ENCODE results near the gene RPS16.

Gene RPS16

DNA sequence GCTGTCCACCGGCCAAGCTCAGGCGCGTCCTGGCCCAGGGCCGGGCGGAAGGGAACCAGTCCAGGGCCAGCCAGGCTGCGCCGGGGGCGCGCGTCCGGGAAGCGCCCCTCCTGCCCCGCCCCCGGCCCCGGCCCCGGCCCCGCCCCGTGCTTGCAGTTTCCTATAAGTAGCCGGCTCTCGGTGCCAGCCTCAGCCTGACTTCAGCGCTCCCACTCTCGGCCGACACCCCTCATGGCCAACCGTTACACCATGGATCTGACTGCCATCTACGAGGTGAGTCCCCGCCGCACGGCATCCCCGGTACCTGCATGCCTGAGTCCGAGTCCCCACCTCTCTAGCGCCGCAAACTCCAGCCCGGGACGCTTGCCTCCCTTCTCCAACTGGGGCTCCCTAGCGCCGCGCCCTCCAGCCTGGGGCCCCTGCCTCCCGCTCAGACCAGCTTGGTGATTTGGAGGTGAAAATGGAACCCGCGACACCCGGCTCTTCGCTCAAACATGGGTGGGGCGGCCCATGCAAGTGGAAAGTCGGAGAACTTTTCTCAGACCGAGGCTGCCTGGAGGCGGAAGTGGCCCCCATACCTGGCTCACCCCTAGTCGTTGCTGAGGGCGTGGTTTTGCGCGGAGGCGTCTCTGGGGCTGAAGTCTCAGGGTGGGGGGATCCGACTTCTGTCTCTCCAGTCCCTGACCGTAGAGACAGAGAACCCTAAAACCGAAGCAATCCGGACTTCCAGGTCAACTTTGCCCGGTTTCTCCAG lies 28.9 kb downstream of the RPS16 start, which contains the start of gene ZFP36:
Gene ZFP36 (plus strand): TSS at position 192 of the 754 bp plus-strand sequence. CDS start 58 bp downstream, at position 250.
- no peak for DNase-seq (ENCODE audit: low read depth, low spot score)
- H3K27ac ChIP-seq (ENCODE audit: low read length): no peak within 1 kb of the TSS
- H3K27me3 ChIP-seq (ENCODE audit: control insufficient read depth, insufficient read depth, low read length): no peaks in the 10 kb centered on the region
- H3K4me1 ChIP-seq (ENCODE audit: control insufficient read depth, insufficient read depth, low read length): peaks cover 18% of the 10 kb centered on the region
- H3K36me3 ChIP-seq (ENCODE audit: control insufficient read depth, insufficient read depth, low read length): no peaks in the 10 kb centered on the region
- no peaks in the 10 kb centered on the region for H3K9me3 ChIP-seq (ENCODE audit: control insufficient read depth, insufficient read depth, low read length)
- peak within 1 kb of the TSS; percentile 56 for H3K4me3 ChIP-seq (ENCODE audit: low read length)
- WGBS (ENCODE audit: insufficient coverage, insufficient read length): no CpG with 5 or more reads among the region's 56 CpGs

DNA sequence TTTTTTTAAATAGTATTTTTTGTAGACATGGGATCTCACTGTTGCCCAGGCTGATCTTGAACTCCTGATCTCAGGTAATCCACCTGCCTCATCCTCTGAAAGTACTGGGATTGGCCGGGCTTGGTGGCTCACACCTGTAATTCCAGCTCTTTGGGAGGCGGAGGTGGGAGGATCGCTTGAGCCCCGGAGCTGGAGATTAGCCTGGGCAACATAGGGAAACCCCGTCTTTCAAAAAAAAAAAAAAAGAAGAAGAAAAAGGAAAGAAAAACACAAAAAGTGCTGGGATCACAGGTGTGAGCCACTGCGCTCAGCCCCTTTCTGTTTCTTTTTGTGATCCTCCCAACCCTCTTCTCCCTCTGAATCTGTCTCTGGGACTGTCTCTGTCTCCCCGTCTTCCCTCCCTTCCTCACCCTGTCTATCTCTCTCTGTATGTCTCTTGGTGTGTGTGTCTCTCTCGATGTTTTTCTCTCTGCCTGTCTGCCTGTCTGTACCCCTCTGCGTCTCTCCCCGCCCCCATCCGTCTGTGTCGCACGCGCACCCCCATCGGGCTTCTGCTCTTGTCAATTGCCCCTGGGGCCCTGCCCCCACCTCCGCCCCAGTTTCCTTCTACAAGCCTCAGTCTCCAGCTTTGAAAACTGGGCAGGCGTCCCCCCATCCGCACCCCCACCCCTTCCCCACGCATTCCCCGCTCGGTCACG lies 29.6 kb downstream of the RPS16 start:
- Histone ChIP-seq H3K4me1 (ENCODE audit: control insufficient read depth, insufficient read depth, low read length) (peaks cover 15% of the 10 kb centered on the region), H3K27me3 (ENCODE audit: control insufficient read depth, insufficient read depth, low read length) (no peaks in the 10 kb centered on the region), H3K9me3 (ENCODE audit: control insufficient read depth, insufficient read depth, low read length) (no peaks in the 10 kb centered on the region), H3K4me3 (ENCODE audit: low read length) (peak overlapping the region; percentile 56; the same call in 1 of the 2 replicates), H3K27ac (ENCODE audit: low read length) (no peak overlapping the region), H3K36me3 (ENCODE audit: control insufficient read depth, insufficient read depth, low read length) (no peaks in the 10 kb centered on the region)
- no peak for DNase-seq (ENCODE audit: low read depth, low spot score)
- WGBS (ENCODE audit: insufficient coverage, insufficient read length): no CpG with 5 or more reads among the region's 22 CpGs

DNA sequence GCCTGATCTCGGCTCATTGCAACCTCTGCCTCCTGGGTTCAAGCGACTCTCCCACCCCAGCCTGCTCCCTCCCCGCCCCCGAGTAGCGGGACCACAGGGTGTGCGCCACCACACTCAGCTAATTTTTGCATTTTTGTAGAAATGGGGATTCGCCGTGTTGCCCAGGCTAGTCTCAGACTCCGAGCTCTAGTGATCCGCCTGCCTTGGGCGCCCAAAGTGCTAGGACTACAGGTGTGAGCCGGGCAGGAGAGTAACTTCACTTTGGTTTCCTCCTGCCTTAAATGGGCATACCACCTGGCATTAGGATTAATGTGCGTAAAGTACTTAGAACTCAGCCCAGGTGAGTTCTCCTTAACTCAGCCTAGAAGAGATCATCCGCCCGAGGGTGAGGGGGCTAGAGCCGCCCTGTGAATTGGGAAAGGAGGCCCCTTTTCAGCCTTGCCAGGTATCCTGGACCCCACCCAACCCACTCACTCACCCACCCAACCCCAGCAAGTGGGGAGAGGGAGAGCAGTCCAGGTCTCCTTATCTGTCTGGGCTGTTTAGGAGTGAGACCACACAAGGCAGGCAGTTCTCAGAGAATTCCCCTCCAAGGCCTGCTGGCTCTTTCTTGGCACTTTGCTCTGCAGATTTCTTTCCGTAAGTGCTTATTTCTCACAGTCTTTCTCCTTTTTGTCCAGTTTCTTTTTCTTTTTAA lies 30.3 kb downstream of the RPS16 start:
- no CpG with 5 or more reads among the region's 17 CpGs for WGBS (ENCODE audit: insufficient coverage, insufficient read length)
- Histone ChIP-seq H3K27ac (ENCODE audit: low read length) (no peak overlapping the region), H3K4me3 (ENCODE audit: low read length) (no peak overlapping the region), H3K36me3 (ENCODE audit: control insufficient read depth, insufficient read depth, low read length) (no peaks in the 10 kb centered on the region), H3K27me3 (ENCODE audit: control insufficient read depth, insufficient read depth, low read length) (no peaks in the 10 kb centered on the region), H3K4me1 (ENCODE audit: control insufficient read depth, insufficient read depth, low read length) (peaks cover 13% of the 10 kb centered on the region), H3K9me3 (ENCODE audit: control insufficient read depth, insufficient read depth, low read length) (no peaks in the 10 kb centered on the region)
- DNase-seq (ENCODE audit: low read depth, low spot score): no peak

DNA sequence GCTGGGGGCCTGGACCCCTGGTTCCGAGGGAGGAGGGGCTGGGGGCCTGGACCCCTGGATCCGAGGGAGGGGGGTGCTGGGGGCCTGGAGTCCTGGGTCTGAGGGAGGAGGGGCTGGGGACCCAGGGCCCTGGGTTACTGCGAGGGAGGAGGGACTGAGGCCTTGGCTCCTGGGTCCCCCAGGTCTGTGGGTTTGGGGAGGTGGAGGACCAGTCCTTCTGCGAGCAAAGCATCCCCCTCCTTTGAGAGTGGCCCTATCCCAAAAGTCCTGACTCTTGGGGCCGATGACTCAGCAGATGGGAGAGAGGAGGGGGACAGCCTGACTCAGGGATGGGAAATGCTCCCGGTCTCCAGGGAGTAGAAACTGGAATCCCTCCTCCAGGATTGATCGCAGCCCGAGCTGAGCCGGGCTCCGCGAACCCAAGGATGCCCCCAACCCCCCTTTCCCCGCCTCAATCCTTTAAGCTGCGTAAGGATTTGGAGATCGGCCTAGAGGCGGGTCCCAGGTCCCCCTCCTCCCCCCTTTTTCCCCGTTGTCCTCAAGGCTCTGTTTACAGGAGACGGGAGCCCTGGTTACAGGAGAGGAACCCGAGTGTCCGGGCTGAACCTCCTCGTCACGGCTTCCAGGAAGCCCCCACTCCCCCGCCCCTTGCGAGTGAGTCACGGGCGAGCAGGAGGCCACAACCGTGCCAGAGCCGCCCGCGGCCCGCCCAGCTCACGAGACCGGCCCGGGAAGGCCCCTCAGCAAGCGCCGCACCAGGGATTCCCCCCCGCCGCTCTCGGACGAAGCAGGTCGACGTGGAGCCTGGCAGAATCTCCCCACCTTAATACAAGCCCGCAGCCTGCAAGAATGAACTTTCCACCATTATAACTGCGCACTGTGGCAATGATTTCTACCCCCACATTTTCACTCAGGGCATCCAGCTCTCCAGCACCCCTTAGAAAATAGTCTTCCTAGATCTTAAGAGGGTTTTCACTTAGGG lies 32.1 kb downstream of the RPS16 start:
- Histone ChIP-seq H3K27me3 (ENCODE audit: control insufficient read depth, insufficient read depth, low read length) (no peaks in the 10 kb centered on the region), H3K27ac (ENCODE audit: low read length) (peak overlapping the region; percentile 35), H3K4me3 (ENCODE audit: low read length) (peak overlapping the region; percentile 73; the same call in 1 of the 2 replicates), H3K36me3 (ENCODE audit: control insufficient read depth, insufficient read depth, low read length) (no peaks in the 10 kb centered on the region), H3K4me1 (ENCODE audit: control insufficient read depth, insufficient read depth, low read length) (peaks cover 12% of the 10 kb centered on the region), H3K9me3 (ENCODE audit: control insufficient read depth, insufficient read depth, low read length) (no peaks in the 10 kb centered on the region)
- no peak for DNase-seq (ENCODE audit: low read depth, low spot score)
- no CpG with 5 or more reads among the region's 43 CpGs for WGBS (ENCODE audit: insufficient coverage, insufficient read length)

DNA sequence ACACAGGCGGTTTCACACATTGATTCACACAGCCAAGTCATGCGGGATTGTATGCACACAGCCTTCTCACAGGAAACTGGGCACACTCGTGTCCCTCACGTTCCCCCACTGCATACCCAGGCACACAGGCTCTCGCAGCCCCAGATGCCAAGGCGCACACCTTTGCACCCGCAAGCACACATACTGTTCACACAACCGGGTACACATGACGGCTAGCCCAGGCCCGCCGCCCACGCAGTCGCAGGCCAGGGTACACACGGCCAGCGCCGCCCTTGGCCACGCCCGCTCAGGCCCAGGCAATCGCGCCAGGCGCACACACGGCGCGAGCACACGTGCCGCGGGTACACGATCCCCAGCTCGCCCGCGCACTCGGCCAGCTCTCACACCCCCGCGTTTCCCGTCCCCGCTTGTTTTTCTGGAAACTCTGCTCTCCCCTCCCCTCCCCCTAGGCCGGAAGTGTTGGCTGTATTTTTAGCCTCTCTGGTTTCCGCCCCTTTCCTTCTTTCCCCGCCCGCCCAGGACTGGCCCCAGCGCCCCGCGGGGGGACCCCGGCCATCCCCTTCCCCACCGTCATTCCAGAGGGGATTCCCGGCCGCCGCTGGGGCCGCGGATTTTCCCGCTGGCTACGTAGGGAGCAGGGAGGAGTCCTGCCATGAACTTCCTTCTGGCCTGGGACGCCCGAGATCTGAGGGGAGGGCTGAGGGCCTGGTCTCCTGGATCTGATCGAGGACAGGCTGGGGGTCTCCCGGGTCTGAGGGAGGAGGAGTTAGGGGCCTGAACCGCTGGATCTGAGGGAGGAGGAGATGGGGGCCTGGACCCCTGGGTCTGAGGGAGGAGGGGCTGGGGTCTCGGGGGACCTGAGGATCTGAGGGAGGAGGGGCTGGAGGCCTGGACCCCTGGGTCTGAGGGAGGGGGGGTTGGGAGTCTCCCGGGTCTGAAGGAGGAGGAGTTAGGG lies 33.1 kb downstream of the RPS16 start:
- H3K9me3 ChIP-seq (ENCODE audit: control insufficient read depth, insufficient read depth, low read length): no peaks in the 10 kb centered on the region
- no peak for DNase-seq (ENCODE audit: low read depth, low spot score)
- no CpG with 5 or more reads among the region's 59 CpGs for WGBS (ENCODE audit: insufficient coverage, insufficient read length)
- H3K36me3 ChIP-seq (ENCODE audit: control insufficient read depth, insufficient read depth, low read length): no peaks in the 10 kb centered on the region
- peaks cover 8% of the 10 kb centered on the region; the same call in 1 of the 2 replicates for H3K4me1 ChIP-seq (ENCODE audit: control insufficient read depth, insufficient read depth, low read length)
- H3K27ac ChIP-seq (ENCODE audit: low read length): peak overlapping the region; percentile 35
- H3K27me3 ChIP-seq (ENCODE audit: control insufficient read depth, insufficient read depth, low read length): no peaks in the 10 kb centered on the region
- peak overlapping the region; percentile 73; the same call in 1 of the 2 replicates for H3K4me3 ChIP-seq (ENCODE audit: low read length)

DNA sequence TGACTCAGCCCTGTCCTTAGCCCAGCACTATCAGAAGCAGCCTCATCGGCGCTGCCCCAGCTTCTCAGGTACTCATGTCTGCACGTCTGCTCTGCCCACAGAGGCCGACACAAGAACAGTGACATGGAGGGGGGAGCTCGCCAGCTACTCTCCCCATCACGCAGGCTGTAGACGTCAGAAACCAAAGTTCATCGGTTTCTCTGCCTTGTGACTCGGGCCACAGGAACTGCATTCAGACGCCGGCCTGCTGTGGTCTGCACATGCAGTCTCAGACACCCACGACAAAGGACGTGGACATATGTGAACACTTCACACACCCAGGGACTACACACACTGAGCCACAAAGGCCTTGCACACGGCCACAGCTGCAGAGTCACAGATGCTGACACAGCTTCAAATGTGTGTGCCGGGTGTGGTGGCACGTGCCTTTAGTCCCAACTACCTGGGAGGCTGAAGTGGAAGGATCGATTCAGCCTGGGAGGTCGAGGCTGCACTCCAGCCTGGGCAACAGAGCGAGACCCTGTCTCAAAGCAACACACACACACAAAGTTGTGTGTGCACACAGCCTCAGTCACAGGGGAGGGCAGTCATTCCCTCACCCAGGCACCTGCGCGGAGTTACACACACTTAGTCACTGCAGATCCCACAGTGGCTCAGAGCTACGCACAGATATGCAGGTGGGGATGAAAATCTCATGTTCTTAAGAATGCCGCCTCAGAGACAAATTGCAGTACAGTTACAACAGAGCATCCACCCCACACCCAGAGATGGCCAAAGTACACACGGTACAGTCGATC lies 34.0 kb downstream of the RPS16 start:
- H3K27me3 ChIP-seq (ENCODE audit: control insufficient read depth, insufficient read depth, low read length): no peaks in the 10 kb centered on the region
- H3K4me3 ChIP-seq (ENCODE audit: low read length): peak overlapping the region; percentile 73; the same call in 1 of the 2 replicates
- H3K4me1 ChIP-seq (ENCODE audit: control insufficient read depth, insufficient read depth, low read length): peaks cover 8% of the 10 kb centered on the region; the same call in 1 of the 2 replicates
- H3K9me3 ChIP-seq (ENCODE audit: control insufficient read depth, insufficient read depth, low read length): no peaks in the 10 kb centered on the region
- no peak for DNase-seq (ENCODE audit: low read depth, low spot score)
- no CpG with 5 or more reads among the region's 25 CpGs for WGBS (ENCODE audit: insufficient coverage, insufficient read length)
- H3K27ac ChIP-seq (ENCODE audit: low read length): no peak overlapping the region
- no peaks in the 10 kb centered on the region for H3K36me3 ChIP-seq (ENCODE audit: control insufficient read depth, insufficient read depth, low read length)

DNA sequence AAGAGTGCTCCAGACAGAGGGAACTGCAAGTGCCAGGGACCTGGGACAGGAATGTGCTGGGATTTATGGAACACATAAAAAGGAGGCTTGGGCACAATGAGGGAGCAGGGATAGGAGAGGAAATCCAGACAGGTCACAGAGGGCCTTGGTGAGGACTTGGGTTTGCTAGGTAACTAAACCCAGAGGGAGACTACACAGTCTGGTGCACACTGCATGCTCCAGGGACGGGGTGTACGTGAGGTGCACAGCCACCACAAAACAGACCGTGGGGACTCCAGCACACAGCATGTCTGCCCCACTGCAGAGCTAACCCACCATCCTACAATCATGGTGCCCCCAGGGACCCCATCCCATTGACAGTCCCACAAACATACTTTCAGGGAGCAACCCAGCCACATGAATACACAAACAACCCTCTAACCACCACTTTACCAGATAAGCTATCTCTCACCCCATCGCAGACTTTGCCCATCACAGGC lies 34.6 kb downstream of the RPS16 start:
- Histone ChIP-seq H3K9me3 (ENCODE audit: control insufficient read depth, insufficient read depth, low read length) (no peaks in the 10 kb centered on the region), H3K4me3 (ENCODE audit: low read length) (no peak overlapping the region), H3K4me1 (ENCODE audit: control insufficient read depth, insufficient read depth, low read length) (peaks cover 8% of the 10 kb centered on the region; the same call in 1 of the 2 replicates), H3K27ac (ENCODE audit: low read length) (no peak overlapping the region), H3K27me3 (ENCODE audit: control insufficient read depth, insufficient read depth, low read length) (no peaks in the 10 kb centered on the region), H3K36me3 (ENCODE audit: control insufficient read depth, insufficient read depth, low read length) (no peaks in the 10 kb centered on the region)
- no CpG with 5 or more reads among the region's 4 CpGs for WGBS (ENCODE audit: insufficient coverage, insufficient read length)
- no peak for DNase-seq (ENCODE audit: low read depth, low spot score)

DNA sequence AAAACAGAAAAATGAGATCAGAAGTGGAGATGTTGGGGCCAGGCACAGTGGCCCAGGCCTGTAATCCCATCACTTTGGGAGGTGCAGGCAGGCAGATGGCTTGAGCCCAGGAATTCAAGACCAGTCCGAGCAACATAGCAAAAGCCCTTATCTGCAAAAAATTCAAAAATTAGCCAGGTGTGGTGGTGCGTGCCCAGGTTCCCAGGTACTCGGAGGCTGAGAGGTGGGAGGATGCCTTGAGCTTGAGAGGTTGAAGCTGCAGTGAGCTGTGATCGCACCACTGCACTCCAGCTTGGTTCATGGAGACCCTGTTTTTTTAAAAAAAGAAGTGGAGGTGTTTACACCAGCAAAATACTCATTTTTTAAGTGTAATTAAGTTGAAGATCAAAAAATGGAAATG lies 35.7 kb downstream of the RPS16 start:
- Histone ChIP-seq H3K9me3 (ENCODE audit: control insufficient read depth, insufficient read depth, low read length) (no peaks in the 10 kb centered on the region), H3K27ac (ENCODE audit: low read length) (no peak overlapping the region), H3K36me3 (ENCODE audit: control insufficient read depth, insufficient read depth, low read length) (no peaks in the 10 kb centered on the region), H3K4me3 (ENCODE audit: low read length) (no peak overlapping the region), H3K4me1 (ENCODE audit: control insufficient read depth, insufficient read depth, low read length) (peaks cover 6% of the 10 kb centered on the region; the same call in 1 of the 2 replicates), H3K27me3 (ENCODE audit: control insufficient read depth, insufficient read depth, low read length) (no peaks in the 10 kb centered on the region)
- WGBS (ENCODE audit: insufficient coverage, insufficient read length): no CpG with 5 or more reads among the region's 4 CpGs
- DNase-seq (ENCODE audit: low read depth, low spot score): no peak

All from iPS DF 6.9 (cell line).